ENCODE measurements around the gene CCDC154.

Gene CCDC154

DNA sequence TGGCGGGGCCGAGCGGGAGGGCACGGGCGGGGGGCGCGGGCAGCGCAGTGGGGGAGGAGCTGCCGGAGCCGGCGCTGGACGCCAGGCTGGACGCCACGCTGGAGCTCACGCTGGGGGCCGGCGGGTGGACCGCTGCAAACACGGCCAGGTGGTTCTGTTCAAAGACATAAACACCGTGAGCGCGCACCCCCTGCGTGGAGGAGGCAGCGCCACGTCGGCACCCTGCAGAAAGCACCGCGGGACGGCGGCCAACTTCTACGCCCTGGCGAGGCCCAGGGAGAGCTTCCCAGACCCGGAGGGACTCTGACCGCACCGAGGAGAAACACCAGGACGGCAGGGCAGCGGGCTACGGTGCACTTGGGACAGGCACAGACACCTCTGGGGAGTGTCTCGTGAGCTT, 59.1 kb downstream of the CCDC154 start:
- DNase-seq (ENCODE audit: low read depth), result no peak

Measured in stimulated activated CD8-positive, alpha-beta memory T cell treated with anti-CD3 and anti-CD28 coated beads, Interleukin-12 subunit alpha, Interleukin-12 subunit beta, amount 100 ng/mL, for 1 hour (primary cell).